ENCODE data around the gene DCTN2.
"Not testable (repeated sequence)": the region's sequence is repeated elsewhere in the genome, so short reads cannot be mapped to it uniquely, and the experiment has no call there.

The DCTN2 gene

DNA sequence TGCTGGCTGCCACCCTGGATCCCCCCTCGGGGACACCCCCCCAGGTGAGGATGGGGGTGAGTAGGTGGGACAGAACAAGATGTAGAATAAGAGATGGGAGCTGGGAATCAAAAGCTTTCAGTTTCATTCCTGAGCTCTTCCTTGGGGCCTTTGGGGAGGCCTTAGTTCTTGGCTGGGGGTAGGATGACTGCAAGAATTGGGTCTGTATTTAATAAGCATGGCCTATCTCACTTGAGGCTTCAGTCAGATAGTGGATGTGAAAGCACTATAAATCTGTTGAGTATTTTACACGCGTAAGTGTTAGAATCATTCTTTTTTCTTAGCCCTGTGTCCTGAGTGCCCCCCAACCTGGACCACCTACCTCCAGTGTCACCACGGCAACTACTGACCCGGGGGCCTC, 19.8 kb downstream of the DCTN2 start:
- no peak for DNase-seq (ENCODE audit: low read depth)

GRCh38 chr12:57526477-57527126, 20.4 kb downstream of the DCTN2 start:
- DNase-seq (ENCODE audit: low read depth): no peak

- DNase-seq (ENCODE audit: low read depth): no peak
Observed at GRCh38 chr12:57525615-57526383, 21.2 kb downstream of the DCTN2 start.

- no peak for DNase-seq (ENCODE audit: low read depth)
Observed at GRCh38 chr12:57524814-57525614, 22.0 kb downstream of the DCTN2 start.

DNA sequence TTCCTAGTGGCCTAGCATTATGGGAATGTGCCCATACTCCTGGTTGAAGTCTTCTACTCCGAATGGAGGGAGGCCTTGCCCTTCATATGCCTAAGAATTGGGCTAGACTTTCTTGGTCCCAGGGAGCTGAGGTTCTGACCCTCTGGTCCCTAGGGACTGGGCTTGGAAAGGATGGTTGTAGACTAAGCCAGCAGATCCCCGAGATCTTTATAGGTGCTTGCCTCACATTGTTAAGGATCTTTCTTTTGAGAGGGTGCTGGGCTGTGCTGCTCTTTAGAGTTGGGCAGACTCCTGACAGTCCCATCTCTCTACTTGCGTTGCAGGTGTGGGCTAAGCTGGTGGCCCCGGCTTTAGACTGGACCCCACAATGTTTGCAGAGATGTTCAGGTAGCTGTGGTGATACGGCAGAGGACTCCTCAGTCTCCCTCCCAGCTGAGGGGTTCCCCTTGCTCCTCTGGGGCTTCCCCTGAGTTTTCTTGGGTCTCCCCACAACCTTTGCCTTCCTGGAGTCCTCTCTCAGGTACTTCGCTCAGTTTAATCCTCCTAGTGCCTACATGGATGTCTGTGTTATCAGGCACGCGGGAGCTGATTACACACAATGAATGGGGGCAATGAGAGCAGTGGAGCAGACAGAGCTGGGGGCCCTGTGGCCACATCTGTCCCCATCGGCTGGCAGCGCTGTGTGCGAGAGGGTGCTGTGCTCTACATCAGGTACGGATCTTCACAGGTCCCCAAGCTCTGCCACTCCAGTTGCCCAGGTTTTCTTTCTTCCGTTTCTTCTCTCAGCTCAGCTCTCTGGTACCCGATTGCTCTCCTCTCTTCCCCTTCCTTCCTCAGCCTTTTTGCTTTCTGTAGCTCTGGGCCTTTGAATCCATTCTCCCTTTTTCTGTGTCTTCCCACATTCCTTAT, 23.0 kb downstream of the DCTN2 start:
- no peak for DNase-seq (ENCODE audit: low read depth)

GRCh38 chr12:57522887-57523705, 23.9 kb downstream of the DCTN2 start:
- no peak for DNase-seq (ENCODE audit: low read depth)

DNA sequence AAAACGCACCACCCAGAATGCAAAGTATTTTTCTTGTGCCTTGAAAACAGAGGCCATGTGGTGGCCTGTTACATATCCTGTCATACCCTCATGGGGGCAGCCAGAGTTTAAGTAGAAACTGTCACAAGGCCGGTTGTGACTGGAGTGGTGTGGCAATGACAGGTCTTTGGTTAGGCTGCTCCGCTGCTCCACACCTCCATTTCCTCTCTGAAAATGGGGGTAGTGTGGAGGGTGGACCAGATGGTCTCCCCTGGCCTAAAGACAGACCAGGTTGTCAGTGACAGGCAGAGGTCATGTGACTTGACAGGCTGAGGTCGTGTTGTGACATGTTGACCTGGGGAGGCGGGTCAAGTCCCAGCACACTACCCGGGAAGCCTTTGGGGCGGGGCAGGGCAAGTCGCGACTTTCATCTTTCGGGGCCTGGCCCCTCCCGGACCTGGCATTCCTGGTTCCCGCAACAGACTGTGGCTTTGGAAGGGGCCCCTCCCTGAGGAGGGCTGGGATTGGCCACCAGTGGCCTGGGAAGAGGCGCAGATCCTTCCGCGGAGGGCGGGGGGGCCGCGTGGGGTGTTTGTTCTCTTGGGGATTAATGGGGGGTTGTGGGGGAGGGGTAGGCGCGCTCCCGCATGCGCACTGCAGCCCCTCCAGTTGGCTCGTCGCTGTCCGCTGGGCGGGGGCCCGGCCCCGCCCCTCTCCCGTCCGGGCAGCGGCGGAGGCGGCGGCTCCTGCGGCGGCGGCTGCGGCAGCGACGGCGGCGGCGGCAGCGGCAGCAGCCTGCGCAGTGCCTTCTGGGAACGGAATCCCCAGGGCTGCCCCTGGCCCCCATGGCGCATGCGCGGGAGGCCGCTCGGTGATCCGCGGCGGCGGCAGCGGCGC, 24.7 kb downstream of the DCTN2 start, which contains the start of gene MBD6:
TSS of gene MBD6 (plus strand) at position 814 of the 876 bp plus-strand sequence. CDS start 1,480 bp downstream, outside the sequence.
- peak; percentile 84 for DNase-seq (ENCODE audit: low read depth)

GRCh38 chr12:57521525-57522010, 25.4 kb downstream of the DCTN2 start:
- no peak for DNase-seq (ENCODE audit: low read depth)

GRCh38 chr12:57520053-57520818, 26.8 kb downstream of the DCTN2 start, which contains the start of gene DDIT3:
Gene DDIT3, minus strand, starts transcription at chr12:57520514. Its CDS starts 3,108 bp downstream, at chr12:57517406.
- DNase-seq (ENCODE audit: low read depth): peak; percentile 100

DNA sequence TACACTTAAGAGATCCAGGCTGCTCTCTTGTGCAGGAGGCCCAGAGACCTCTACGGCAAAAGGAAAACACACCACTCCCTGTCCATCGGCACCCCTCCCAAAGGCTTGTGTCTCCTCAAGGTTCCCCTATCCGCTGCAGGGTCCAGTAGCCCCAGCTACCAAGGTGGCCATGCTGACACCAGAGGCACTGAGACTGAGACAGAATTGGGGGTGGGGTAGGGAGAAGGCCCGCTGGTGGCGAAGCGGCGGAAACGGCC, 27.3 kb downstream of the DCTN2 start:
- DNase-seq (ENCODE audit: low read depth): no peak

DNA sequence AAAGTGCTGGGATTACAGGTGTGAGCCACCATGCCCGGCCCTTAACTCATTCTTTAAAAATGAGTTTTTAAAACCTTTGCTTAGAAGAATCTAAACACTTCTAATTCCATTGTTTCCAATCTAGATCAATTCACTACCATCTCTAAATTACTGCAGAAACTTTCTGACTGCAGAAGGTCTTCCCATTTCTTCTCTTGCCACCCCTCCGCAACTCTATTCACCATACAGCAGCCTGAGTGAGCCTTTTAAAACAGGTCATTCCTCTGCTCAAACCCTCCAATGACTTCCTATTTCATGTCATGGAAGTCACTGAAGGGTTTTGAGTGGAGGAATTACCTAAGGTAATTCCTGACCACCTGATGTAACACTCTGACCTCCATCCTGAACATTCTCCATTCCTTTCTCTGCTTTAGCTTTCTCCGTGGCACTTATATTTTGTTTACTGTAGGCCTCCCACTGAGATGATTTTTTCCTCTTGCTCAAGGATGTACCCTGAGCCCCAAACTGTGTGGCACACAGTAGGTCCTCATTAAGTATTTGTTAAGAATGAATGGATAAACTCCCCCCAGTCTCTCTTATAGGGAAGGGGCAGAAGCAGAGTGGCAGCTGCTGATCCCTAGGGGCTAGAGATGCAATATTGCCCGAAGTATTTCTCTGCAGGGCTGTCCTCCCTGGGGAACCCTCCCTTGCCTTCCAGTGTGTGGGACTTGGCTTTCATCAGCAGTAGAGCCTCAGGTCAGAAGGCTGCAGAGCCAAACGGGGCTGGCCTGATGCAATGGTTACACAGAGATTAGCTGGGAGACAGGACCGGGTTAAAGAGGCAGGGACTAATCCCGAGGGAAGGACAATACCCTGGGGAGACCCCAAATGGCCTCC, 27.8 kb downstream of the DCTN2 start:
- no peak for DNase-seq (ENCODE audit: low read depth)

DNA sequence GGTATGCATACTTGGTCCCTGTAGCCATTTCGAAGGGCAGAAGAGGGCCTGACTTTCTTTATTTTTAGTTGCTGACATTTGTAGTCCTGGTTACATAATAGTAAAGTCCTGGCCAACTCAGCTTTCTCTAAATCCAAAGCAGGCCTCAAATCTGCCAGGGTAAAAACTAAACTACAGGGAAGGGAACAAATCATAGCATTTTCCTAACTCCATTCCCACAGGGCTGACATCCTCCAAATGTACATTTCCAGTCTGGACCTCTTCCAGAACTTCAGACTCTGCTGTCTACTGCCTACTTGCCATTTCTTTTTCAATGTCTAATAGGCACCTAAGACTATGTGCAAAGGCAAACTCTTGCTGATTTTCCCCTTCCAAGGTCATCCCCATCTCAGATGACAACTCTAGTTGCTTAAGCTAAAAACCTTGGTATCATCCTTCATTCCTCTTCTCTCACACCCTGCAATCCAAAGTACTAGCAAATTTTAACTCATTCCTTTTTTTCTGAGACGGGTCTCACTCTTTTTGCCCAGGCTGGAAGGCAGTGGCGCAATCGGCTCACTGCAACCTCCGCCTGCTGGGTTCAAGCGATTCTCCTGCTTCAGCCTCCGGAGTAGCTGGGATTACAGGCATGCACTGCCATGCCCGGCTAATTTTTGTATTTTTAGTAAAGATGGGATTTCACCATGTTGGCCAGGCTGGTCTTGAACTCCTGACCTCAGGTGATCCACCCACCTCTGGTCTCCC, 28.6 kb downstream of the DCTN2 start:
- no peak for DNase-seq (ENCODE audit: low read depth)

- DNase-seq (ENCODE audit: low read depth): not testable (repeated sequence)
Observed at GRCh38 chr12:57517718-57518117, 29.3 kb downstream of the DCTN2 start.

GRCh38 chr12:57517187-57517586, 29.8 kb downstream of the DCTN2 start:
- DNase-seq (ENCODE audit: low read depth): no peak

DNA sequence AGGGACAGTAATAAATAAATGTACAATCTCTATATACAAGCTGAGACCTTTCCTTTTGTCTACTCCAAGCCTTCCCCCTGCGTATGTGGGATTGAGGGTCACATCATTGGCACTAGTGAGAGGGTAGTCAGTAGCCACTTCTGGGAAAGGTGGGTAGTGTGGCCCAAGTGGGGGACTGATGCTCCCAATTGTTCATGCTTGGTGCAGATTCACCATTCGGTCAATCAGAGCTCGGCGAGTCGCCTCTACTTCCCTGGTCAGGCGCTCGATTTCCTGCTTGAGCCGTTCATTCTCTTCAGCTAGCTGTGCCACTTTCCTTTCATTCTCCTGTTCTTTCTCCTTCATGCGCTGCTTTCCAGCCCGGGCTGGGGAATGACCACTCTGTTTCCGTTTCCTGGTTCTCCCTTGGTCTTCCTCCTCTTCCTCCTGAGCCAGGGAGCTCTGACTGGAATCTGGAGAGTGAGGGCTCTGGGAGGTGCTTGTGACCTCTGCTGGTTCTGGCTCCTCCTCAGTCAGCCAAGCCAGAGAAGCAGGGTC, 30.3 kb downstream of the DCTN2 start:
- DNase-seq (ENCODE audit: low read depth): no peak

DNA sequence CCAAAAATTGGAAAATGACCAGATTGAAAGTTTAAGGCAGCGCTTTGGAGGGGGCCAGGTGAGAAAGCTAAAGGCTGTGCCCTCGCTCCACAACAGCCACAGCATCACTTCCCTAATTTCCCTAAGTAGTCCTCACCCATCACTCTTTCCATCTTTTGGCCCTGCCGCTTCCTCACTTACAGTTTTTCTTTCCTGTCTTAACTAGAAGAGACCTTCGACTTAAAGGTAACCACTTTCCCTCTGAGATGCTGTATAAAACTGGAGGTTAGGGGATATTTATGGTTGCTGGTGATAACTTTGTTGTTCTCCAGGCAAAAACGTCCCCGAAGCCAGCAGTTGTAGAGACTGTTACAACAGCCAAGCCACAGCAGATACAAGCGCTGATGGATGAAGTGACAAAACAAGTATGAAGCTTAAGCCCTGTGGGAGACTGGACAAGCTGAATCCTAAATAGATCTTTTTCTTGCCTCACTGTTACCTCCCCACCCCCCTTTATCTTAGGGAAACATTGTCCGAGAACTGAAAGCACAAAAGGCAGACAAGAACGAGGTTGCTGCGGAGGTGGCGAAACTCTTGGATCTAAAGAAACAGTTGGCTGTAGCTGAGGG, 31.0 kb downstream of the DCTN2 start:
- DNase-seq (ENCODE audit: low read depth): no peak

Data from stimulated activated CD8-positive, alpha-beta memory T cell treated with anti-CD3 and anti-CD28 coated beads, Interleukin-4, amount 100 ng/mL, for 24 hours (primary cell).